GM21367 (cell line): Measurements from ENCODE around the gene SGTA.
A peak's percentile ranks its signal among the peaks of the same experiment; 100 is the strongest.
"Not testable (repeated sequence)": the region's sequence is repeated elsewhere in the genome, so short reads cannot be mapped to it uniquely, and the experiment has no call there.

Experiments used
- ATAC-seq: cut with Tn5 transposase; IDR thresholded peaks from one replicate; pipeline ENCODE4 v1.9.1; 2021; ENCODE audit not compliant: unreplicated experiment

SGTA gene, protein sequence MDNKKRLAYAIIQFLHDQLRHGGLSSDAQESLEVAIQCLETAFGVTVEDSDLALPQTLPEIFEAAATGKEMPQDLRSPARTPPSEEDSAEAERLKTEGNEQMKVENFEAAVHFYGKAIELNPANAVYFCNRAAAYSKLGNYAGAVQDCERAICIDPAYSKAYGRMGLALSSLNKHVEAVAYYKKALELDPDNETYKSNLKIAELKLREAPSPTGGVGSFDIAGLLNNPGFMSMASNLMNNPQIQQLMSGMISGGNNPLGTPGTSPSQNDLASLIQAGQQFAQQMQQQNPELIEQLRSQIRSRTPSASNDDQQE

DNA sequence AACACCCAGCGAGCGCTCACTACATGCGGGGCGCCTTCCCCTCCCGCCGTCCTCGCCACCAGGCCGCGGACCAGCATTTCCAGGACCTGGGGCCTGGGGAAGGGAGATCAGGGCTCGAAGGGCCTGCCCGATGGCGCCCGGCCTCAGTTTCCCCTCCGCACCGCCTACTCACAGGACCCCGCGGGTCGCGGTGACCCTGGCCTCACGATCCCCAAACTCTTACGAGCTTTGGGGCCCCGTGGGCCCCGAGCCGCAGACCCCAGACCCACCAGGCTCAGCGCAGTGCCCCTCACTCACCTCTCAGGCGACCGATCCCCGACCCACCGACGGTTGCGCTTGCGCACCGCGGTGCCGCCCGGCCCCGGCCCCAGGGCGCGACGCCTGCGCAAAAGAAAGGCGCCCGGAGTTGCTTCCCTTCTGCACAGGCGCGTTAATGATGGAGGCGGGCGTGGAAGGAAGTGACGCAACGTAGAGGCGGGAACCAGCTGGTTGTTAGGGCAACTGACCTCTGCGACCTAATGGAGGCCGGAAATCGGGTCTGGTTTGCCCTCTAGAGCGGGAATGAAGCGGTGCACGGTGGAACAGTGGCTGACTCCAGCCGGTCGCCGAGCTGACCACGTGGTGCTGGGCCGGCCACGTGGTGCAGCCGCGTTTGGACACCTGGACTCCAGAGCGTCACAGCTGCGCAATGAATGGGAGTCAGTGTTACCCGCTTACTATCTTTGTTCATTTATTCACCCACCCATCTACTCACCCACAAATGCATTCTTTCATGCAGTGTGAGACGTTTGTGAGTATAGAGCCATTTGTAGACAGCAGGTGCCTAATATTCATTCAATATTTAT is at the start of gene SGTA:
SGTA (minus strand) TSS at position 338 of the 845 bp plus-strand sequence. CDS start 14,205 bp downstream, outside the sequence.
- peak; percentile 53 for ATAC-seq

- ATAC-seq, result no peak
Observed at GRCh38 chr19:2827840-2828489, 44.9 kb upstream of the SGTA start.

GRCh38 chr19:2827022-2827421 is 43.9 kb upstream of the SGTA start:
- no peak for ATAC-seq

GRCh38 chr19:2824129-2824528 is 41.1 kb upstream of the SGTA start:
- no peak for ATAC-seq

GRCh38 chr19:2823646-2824045 is 40.6 kb upstream of the SGTA start:
- ATAC-seq, result no peak

DNA sequence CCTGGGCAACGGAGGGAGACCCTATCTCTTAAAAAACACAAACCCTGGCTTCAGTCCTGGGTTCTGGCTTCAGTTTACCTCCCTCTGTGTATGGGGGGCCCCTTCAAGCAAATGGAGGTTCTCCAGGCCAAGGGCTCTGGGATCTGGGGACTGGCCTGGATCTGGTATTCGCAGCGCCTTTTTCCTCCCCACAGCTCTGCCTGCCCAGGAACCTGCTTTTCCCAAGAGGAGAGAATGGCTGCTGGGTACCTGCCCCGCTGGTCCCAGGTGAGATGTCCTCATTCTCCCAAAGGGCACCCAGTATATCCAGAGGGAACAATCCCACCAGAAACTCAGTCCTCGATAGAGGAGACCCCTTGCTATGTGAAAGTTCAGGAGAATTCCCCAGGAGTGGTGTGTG is 39.8 kb upstream of the SGTA start:
- no peak for ATAC-seq

DNA sequence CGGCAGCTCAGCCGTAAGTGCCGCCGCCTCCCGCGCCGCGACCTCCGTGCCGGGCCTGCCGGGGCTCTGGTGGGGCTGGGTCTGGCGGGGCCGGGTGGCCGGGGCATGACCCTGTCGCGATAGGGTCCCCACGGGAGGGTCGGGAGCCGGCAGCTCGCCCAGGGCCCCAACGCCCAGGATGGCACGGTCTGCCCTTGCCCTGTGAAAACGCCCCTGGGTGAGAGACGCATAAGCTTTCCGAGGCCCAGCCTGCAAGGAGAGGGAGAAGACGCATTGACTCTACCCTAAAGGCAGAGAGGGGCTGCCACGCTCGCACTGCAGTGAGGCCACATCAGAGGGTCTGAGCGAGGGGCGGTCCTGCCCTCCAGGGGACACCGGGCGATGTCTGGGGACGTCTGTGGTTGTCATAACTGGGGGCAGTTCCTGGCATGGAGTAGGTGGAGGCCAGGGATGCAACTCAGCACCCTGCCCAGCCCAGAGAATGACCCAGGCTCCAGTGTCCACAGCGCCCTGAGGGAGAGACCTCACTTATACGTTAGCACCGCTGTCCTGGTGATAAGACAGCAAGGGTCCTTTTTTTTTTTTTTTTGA is 37.1 kb upstream of the SGTA start:
- ATAC-seq, result no peak

- ATAC-seq, result peak; percentile 72
Observed at GRCh38 chr19:2819540-2820111, 36.6 kb upstream of the SGTA start, which contains the start of gene ZNF554. Gene ZNF554, plus strand, starts transcription at chr19:2819868. Its CDS starts 204 bp downstream, at chr19:2820072.

DNA sequence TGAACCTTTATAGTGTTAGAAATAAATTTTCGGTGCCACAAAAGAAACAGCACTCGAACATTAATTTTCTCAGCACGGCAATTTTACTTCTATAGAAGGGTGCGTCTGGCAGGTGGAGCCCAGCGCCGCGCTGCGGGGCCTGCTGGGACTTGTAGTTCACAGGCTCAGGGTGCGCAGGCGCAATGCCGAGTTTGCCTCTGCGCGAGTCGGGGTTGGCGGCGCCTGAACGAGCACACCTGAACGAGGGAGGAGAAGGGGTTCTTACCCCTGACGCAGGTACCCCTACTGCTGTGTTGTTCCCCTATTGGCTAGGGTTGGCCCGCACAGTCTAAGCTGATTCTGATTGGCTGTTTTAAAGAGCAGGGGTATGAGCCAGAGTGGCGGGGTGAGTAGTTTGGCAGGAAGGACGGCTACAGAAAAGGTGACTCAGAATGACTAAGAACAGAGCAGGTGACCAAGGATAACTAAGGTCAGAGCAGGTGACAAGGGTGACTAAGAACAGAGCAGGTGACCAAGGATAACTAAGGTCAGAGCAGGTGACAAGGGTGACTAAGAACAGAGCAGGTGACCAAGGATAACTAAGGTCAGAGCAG is 34.3 kb upstream of the SGTA start:
- not testable (repeated sequence) for ATAC-seq

DNA sequence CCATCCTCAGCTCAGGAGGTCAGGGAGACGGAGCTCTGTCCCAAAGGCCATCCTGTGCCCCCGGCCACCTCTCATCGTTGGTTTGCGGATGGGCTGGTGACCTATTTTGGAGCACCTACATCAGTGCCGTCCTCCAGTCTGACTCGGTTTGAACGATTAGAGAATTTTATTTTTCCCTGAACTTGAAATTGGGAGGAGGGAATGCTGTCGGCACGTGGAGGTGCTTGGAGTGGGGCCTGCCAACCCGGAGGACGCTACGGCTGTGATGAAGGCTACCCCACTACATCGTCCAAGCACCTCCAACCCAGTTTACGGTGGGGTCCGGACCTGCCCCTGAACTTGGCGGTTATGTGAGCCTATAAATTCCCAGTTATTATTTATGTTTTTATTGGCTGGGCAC is 33.6 kb upstream of the SGTA start:
- no peak for ATAC-seq

- no peak for ATAC-seq
Observed at GRCh38 chr19:2815923-2816322, 32.9 kb upstream of the SGTA start.

GRCh38 chr19:2815191-2815614 is 32.1 kb upstream of the SGTA start:
- no peak for ATAC-seq

DNA sequence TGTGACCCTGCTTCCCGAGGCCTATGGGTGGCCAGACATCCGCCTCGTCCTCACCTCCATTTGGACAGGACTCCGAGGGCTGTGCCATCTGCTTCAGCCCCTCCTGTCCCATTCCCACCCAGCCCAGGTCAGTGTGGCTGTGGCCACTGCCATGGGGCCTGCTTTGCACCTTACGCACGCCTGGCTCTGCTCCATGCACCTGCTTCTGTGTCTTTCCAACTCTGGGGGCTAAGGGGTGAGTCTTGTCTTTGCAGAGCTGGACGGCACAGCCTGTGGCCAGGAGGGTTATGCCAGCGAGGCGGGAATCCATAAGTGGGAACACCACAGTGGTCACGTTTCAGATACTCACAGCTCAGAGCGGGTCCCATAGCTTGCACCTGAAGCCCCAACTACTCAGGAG is 31.4 kb upstream of the SGTA start:
- ATAC-seq, result no peak

DNA sequence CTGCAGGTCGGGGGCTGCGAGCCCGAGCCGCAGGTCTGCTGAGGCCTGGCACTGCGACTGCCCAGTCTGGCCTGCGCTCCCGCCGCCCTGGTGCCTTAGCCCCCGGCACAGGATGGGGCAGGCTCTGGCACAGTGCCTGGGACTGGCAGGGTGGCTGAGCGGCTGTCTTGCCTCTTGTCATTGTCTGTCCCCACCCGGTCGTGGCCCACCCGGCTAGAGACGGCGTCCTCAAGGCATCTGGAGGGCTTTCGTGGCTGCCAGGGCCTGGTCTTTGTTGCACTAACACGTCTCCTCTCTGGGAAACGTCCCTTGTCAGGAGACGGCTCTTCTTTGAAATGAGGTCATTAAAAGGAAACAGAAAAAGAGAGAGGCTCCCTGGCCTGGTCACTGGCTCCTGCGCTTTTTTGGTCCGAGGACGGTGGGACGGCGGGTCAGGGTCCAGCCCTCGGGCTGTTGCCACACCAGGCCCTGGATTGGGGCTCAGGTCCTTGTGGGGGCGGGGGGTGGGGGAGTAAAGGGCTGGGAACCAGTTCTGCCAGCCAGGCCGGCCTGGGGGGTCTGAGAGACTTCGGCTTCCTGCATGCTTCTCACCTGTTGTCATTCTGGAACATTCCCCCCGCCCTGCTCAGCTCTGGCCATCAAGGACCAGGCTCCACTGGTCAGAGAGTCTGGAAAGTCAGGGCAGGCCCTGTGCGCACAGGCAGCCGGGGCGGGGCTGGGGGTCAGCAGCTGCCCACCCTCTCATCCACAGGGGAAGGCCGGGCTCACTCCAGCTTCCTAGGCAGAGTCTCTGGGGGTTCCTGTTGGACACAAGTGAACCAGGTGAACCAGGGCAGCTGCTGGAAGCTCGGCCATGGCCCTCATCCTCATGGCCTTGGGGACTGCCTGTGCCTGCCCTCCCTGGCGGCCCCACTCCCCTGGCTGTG is 30.4 kb upstream of the SGTA start:
- no peak for ATAC-seq

GRCh38 chr19:2812414-2813234 is 29.6 kb upstream of the SGTA start:
- ATAC-seq, result no peak

- ATAC-seq, result no peak
Observed at GRCh38 chr19:2811735-2812413, 28.8 kb upstream of the SGTA start.

- ATAC-seq, result no peak
Observed at GRCh38 chr19:2811221-2811722, 28.2 kb upstream of the SGTA start.
